ENCODE results near the gene PIGC. TPM values are rescaled to one million over a fixed set of nuclear protein-coding genes. Genes with fewer than 3 reads are reported as not detected.
A peak's percentile ranks its signal among the peaks of the same experiment; 100 is the strongest.

PIGC gene
- total RNA-seq, 1 donor from 2014 or later: 20.9 TPM

DNA sequence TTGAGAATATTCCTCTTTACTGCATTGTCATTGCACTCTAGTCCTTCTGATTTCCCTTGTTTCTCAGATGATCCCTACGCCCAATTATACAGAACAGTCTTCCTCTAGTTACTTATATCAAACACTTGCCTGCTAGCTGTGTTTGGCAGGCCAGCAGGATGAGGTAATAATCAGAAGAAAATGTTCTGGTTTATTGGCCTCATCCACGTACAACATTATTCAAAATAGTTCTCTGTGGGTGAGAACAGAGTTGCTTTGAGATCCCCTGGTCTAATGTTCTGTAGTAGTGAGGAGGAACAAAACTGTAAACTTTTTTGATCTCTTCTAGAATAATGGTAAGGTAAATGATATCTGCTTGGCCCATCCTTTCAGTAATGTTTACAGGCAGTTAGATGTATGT lies 45.7 kb downstream of the PIGC start:
- Mint-ChIP-seq H3K36me3 (ENCODE audit: low read depth) (peaks cover 7% of the 10 kb centered on the region), H3K4me1 (ENCODE audit: low read depth) (peaks cover 92% of the 10 kb centered on the region), H3K27ac (ENCODE audit: unreplicated experiment) (peak overlapping the region; percentile 96), H3K4me3 (ENCODE audit: unreplicated experiment) (no peak overlapping the region), H3K9me3 (ENCODE audit: low read depth) (no peaks in the 10 kb centered on the region), H3K27me3 (ENCODE audit: low read depth) (no peaks in the 10 kb centered on the region)
- DNase-seq (ENCODE audit: low spot score): no peak
- TF ChIP-seq, protein P1, sequence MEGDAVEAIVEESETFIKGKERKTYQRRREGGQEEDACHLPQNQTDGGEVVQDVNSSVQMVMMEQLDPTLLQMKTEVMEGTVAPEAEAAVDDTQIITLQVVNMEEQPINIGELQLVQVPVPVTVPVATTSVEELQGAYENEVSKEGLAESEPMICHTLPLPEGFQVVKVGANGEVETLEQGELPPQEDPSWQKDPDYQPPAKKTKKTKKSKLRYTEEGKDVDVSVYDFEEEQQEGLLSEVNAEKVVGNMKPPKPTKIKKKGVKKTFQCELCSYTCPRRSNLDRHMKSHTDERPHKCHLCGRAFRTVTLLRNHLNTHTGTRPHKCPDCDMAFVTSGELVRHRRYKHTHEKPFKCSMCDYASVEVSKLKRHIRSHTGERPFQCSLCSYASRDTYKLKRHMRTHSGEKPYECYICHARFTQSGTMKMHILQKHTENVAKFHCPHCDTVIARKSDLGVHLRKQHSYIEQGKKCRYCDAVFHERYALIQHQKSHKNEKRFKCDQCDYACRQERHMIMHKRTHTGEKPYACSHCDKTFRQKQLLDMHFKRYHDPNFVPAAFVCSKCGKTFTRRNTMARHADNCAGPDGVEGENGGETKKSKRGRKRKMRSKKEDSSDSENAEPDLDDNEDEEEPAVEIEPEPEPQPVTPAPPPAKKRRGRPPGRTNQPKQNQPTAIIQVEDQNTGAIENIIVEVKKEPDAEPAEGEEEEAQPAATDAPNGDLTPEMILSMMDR (IDR thresholded peaks at IDR 0.05): no peak

DNA sequence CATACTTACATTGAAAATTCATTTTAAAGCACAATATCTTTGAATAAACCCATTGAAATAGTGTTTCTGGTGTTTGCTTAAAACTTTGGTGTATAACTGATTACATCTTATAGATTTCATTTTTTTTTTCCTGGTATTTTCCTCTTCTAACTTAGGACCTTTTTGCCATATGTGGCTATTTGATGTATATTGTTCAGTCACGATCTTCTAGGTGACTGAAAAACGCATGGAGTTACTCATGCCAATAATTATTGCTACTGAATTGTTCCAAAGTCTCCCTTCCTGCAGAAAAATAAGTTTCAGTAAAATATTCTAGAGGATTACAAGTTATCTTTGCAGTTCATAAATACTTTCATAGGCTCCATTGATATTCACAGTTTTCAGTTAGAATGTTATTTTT lies 46.2 kb downstream of the PIGC start:
- H3K36me3 Mint-ChIP-seq (ENCODE audit: low read depth): peaks cover 12% of the 10 kb centered on the region
- H3K4me1 Mint-ChIP-seq (ENCODE audit: low read depth): peaks cover 88% of the 10 kb centered on the region
- H3K27me3 Mint-ChIP-seq (ENCODE audit: low read depth): no peaks in the 10 kb centered on the region
- peak overlapping the region; percentile 96 for H3K27ac Mint-ChIP-seq (ENCODE audit: unreplicated experiment)
- no peak for DNase-seq (ENCODE audit: low spot score)
- no peak overlapping the region for H3K4me3 Mint-ChIP-seq (ENCODE audit: unreplicated experiment)
- TF ChIP-seq, protein P1 (IDR thresholded peaks at IDR 0.05): no peak
- H3K9me3 Mint-ChIP-seq (ENCODE audit: low read depth): no peaks in the 10 kb centered on the region

DNA sequence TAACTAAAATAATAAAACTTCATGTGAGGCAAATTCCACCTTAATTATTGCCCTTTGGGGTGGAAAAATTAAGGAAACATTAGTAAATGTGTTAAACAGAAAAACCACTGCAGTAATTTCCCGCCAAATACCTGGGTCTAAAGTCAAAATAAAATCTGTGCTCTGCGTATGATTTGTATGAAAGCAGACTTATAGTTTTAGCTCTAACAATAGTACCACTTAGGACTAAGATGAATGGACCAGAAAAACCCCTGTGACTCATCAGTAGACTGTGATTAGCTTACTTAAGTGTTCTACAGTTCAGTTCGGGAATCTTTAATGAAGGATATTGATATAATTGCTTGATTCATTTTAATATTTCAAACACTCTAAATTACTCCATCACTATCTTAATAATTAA lies 46.6 kb downstream of the PIGC start:
- Mint-ChIP-seq H3K36me3 (ENCODE audit: low read depth) (peaks cover 14% of the 10 kb centered on the region), H3K27ac (ENCODE audit: unreplicated experiment) (peak overlapping the region; percentile 96), H3K4me1 (ENCODE audit: low read depth) (peaks cover 87% of the 10 kb centered on the region), H3K4me3 (ENCODE audit: unreplicated experiment) (no peak overlapping the region), H3K9me3 (ENCODE audit: low read depth) (no peaks in the 10 kb centered on the region), H3K27me3 (ENCODE audit: low read depth) (no peaks in the 10 kb centered on the region)
- no peak for DNase-seq (ENCODE audit: low spot score)
- TF ChIP-seq, protein P1 (IDR thresholded peaks at IDR 0.05): no peak

DNA sequence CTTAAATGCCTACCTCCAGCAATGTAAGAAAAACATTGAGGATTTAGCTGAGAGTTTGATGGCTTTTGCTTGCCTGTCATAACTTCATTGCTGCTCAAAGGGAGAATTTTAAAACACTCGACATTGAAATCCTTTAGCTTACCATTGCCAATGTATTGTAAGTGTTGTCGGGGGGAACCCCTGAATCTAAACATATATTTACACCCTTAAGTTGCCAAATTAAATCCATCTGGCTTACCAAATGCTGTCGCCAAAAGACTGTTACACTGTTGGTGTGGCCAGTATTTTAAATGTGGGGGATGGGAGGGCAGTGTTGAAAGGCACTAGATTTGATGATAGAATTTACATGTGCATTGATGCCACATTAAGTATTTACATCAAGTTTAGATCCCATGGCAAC lies 48.3 kb downstream of the PIGC start:
- Mint-ChIP-seq H3K4me3 (ENCODE audit: unreplicated experiment) (no peak overlapping the region), H3K27ac (ENCODE audit: unreplicated experiment) (peak overlapping the region; percentile 13), H3K36me3 (ENCODE audit: low read depth) (peaks cover 16% of the 10 kb centered on the region), H3K27me3 (ENCODE audit: low read depth) (no peaks in the 10 kb centered on the region), H3K4me1 (ENCODE audit: low read depth) (peaks cover 83% of the 10 kb centered on the region), H3K9me3 (ENCODE audit: low read depth) (no peaks in the 10 kb centered on the region)
- DNase-seq (ENCODE audit: low spot score): no peak
- TF ChIP-seq, protein P1 (IDR thresholded peaks at IDR 0.05): no peak

DNA sequence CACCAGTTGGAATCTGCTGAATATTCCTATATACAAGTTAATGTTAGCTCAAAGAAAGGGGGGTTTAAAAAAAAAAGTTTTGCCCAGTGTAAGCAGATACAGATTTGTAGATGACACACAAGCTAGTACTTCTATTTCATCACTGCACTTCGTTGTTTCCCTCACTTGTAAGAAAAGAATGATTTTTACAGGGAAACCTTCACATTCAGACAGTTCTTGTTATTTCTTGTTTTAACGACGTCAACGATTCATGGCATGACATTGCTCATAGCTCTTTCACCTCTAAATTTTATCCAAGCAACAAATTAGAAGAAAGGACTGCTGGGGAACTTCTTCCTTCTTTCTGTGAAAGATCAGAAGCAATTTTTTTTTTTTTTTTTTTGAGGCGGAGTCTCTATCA lies 49.1 kb downstream of the PIGC start:
- H3K27me3 Mint-ChIP-seq (ENCODE audit: low read depth): no peaks in the 10 kb centered on the region
- no peaks in the 10 kb centered on the region for H3K9me3 Mint-ChIP-seq (ENCODE audit: low read depth)
- H3K4me3 Mint-ChIP-seq (ENCODE audit: unreplicated experiment): no peak overlapping the region
- H3K36me3 Mint-ChIP-seq (ENCODE audit: low read depth): peaks cover 16% of the 10 kb centered on the region
- H3K4me1 Mint-ChIP-seq (ENCODE audit: low read depth): peaks cover 83% of the 10 kb centered on the region
- H3K27ac Mint-ChIP-seq (ENCODE audit: unreplicated experiment): peak overlapping the region; percentile 68
- TF ChIP-seq, protein P1 (IDR thresholded peaks at IDR 0.05): no peak
- DNase-seq (ENCODE audit: low spot score): no peak
